Stimulated activated CD8-positive, alpha-beta memory T cell treated with anti-CD3 and anti-CD28 coated beads, Interleukin-2, amount 100 ng/mL, for 48 hours (primary cell): ENCODE data around the gene SC5D.

Experiments
- DNase-seq, 2 donors: peaks; one replicate each; pipeline ENCODE4 v3.0.0-alpha.2; 2020; ENCODE audit warnings: low read depth in 2 of 2

The SC5D gene

DNA sequence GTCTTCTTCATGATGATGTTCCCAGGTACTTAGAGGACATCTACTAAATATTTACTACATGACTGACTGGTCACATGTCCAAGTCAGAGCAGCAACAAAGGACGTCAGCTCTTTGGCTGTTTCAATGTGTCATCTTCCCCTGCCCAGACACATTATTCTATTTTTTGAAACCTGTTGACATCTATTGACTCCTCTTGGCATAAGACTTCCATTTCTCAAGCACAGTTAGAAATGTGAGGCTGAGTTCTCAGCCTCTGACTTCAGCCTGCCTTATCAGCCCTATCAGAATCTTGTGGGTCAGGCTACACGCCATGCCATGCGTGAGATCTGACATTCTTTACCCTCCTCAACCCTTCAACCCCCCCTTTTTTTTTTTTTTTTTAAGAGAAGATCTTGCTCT, 63.8 kb downstream of the SC5D start:
- DNase-seq, result no peak
